Mucosa of gallbladder (tissue), 1 donor: ENCODE data around the gene IL9. TPM values are rescaled to one million over a fixed set of nuclear protein-coding genes. Genes with fewer than 3 reads are reported as not detected.
A peak's percentile ranks its signal among the peaks of the same experiment; 100 is the strongest.

Experiments used
- DNase-seq: peaks from one replicate; pipeline ENCODE4 v3.0.0-alpha.2; 2020; ENCODE audit warnings: low spot score
- total RNA-seq: library from RNA; stranded (reverse); gene quantifications from one replicate; pipeline ENCODE4 v1.2.1, GENCODE V29; 2021
- donor health status: DM: no; HTN: no; CAD: no.

Gene IL9
- total RNA-seq: not detected

DNA sequence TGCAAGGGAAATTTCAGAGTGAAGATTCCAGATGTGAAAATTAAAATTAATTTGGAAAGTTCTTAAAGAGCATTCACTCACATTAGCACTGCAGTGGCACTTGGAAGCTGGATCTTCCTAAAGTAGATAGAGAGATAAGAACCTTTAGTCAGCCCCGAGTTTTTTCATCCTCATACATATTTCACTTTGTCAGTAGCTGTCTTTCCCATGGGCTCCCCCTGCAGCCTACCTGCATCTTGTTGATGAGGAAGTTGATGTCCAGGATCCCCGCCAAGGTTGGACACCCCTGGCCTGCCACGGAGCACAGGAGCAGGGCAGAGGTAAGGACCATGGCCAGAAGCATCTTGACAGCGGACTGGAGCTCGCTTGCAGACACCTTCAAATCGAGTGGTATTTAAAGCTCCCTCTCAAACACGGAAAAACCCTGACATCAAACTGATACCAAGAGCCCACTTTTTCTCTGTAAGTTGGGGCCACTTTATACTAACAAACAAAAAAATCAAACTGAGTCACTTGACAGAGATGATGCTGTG is at the start of gene IL9:
IL9 (minus strand) TSS at position 368 of the 533 bp plus-strand sequence; CDS start at position 343, 25 bp downstream.
- DNase-seq: no peak

DNA sequence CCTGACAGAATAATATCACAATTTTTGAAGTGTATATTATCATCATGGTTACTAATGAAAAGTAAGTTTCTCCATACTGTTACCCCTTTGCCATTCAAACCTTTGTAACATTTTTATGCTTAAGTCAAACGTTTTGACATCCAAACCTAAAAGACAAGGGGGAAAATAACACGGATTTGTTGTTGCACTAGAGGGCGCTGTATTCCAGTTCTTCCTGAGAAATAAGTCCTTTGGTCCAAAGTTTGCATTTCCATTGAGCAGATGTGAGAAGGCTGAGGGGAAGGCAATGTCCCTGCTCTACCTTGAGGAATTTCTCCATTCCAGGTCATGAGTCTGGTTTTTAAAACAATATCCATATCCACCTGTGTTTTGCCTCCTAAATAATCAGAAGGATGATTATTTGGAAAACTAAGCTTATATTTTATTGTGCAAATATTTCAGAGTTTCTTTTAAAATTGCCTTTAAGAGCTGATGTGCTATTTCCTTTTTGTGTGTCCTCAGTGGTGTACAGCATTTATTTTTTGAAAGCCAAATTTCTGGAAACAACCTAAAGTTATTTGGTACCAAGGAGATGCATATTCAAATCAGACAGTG is 49.4 kb upstream of the IL9 start:
- peak; percentile 71 for DNase-seq

GRCh38 chr5:135944564-135944963 is 48.9 kb upstream of the IL9 start:
- DNase-seq: no peak

GRCh38 chr5:135942202-135942771 is 46.6 kb upstream of the IL9 start:
- no peak for DNase-seq

DNA sequence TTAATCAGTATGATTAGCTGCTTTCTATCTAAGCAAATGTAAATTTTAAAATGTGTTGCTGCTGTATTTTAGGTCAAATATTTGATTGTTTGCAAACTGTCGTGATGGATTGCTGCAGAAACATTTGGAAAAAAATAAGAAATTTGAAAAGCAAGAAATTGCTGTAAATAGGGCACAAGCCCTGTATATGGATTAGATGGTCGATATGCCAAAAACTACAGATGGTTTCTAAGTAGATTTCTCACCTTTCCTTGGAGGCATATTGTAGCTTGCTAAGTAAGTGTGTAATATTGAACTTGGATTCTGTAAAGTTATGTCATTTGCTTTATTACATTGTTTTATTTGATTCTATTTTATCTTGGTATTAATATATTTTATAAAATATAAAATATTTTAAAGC is 46.1 kb upstream of the IL9 start:
- no peak for DNase-seq

DNA sequence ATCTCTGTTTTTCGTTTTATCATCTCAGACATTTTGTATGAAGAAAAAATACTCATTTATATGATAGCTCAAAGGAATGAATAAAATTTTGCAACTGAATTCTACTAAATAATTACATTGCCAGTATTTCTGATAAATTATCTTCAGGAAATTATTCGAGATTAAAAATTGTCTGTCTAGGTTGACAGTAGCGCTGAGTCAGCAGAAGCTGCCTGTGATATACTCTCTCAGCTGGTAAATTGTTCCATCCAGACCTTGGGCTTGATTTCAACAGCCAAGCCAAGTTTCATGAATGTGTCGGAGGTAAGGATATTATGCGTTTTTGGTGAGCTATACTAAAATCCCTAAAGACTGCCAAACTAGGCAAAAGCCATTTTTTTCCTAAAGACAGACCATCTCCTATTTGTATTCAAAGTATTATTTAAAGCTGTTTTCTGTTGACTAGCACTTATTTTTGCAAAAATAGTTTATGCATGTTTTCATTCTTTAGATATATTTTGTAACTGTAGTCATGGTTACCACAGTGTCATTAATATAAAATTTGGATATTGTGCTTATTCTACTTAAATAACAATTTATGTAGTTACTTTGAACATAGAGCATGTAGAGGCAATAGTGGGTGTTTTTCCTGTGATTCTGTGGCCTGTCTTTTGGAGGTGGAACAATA is 41.7 kb upstream of the IL9 start:
- DNase-seq: no peak

GRCh38 chr5:135934939-135935338 is 39.3 kb upstream of the IL9 start:
- DNase-seq: no peak

DNA sequence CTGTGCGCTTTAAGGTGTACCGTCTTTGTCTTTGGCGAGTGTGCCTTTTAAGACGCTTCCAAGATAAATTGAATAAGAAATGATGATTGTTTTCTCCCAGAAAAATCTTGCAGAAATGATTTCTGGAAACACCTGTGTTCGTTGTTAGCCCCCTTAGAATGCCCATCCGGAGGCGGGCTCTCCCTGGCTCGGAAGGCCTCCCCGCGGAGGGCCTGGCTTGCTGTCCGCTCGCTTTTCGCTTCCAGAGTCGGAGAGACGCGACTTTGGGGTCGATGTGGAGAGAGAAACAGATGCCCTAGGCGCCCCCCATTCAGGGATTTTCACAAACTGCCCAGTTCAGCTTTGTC is 35.3 kb upstream of the IL9 start:
- DNase-seq: no peak

GRCh38 chr5:135930029-135930948 is 34.6 kb upstream of the IL9 start:
- no peak for DNase-seq

- DNase-seq: no peak
These were observed 25.7 kb upstream of the IL9 start for GRCh38 chr5:135921388-135921787.

DNA sequence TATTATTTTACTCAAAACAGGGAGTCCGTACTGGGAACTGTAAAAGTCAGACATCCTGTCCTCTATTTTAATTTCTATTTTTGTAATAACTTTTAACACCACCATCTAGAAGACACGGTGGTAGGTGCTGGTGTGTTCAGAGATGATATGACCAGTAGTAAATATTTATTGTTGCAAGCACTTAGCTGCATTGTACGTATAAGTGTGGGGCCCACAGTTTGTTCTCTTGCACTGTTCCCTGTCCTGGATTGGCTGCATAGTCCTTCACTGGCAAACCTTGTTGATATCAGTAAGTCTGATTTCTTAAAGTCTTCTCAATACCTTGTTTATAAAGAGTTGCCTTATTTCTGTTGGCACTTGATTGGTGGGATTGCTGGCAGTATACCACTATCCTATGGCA is 24.6 kb upstream of the IL9 start:
- no peak for DNase-seq

- no peak for DNase-seq
These were observed 21.1 kb upstream of the IL9 start for GRCh38 chr5:135916638-135917263.

DNA sequence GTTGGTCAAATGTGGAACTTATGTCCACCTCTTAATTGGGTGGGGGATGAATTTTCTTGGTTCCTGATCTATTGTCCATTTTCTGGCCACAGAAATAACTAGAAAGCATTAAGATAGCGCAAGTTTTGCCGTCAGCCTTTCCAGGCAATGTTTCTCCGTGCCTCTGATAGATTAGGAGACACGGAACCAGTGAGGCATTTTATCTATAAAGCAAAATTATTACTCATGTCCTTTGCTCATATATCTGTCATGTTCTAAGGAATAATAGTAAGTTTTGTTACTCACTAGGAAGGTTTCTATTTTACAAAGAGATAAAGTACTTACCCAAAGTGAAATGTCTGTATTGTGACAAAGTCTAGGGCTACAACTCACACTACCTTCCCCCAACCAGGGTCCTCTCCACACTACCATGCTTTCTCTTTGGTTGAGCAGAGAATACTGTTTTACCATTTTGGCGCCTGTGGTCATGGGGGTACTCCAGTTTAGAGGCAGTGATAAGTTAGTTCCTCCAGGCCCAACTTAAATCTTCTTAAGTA is 19.9 kb upstream of the IL9 start:
- DNase-seq: no peak

GRCh38 chr5:135913713-135914626 is 18.3 kb upstream of the IL9 start:
- DNase-seq: no peak

DNA sequence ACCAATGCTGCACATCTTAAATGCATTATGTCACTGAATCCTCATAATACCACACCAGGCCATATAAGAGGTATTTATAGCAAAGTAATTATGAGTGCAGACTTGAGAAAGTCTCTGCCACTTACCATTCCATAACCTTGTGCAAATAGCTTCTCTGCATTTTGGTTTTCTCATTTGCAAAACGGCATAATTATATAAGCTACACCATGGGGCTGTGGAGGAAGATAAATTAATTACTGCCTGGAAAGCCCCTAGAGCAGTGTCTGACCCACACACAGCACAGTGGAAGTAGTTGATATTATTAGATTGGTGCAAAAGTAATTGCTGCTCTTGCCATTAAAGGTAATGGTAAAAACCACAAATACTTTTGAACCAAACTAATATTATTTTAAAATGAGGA is 9.5 kb upstream of the IL9 start:
- DNase-seq: no peak

DNA sequence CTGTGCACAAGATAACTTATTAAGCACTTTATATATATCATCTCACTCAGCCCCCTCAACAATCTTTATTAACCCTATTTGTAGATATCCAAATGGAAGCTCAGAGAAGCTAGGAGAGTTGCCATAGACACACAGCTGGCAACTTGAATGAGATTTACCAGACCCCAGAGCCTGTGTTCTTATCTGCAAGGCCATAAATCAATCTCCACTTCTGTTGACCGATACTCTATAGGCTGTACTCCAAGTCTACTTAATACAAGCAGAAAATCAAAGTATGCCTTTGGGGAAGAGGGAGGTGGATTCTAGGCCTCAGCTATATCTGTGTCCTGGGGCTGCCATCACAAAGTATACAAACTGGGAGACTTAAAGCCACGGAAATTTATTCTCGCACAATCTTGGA is 6.0 kb upstream of the IL9 start:
- DNase-seq: no peak

DNA sequence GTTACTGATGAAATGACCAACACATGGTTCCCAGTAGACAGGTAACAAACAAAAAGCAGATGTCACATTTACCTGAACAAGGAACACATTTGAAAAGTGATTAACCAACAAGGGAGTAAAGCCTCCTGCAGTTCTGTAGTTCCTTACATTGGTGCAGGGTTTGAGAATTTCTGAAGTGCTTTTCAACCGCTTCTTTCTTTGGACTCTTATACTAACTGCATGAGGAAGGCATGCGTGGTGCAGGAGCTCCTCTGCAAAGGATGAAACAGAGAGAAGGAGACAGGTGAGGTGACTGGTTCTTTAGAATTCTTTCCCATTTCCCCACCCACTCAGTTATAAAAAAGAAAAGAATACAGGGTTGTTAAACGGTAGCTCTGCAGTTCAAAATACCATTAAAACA is 4.6 kb upstream of the IL9 start:
- no peak for DNase-seq

DNA sequence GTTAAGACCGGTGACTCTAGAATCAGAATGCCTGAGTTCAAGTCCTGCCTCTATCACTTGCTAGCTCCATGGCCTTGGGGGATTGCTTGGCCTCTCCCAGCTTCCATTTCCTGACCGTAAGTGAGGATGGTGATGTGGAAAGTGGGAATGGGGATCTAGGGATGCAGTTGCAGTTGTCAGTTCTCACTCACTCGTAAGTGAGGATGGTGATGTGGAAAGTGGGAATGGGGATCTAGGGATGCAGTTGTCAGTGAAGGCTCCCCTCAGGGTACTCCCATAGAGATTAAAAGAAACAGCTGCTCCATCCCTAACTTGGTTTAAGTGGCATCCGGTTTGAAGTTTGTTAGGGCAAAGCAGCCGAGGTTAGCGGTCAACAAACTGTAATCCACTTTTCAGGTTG is 3.0 kb upstream of the IL9 start:
- DNase-seq: no peak

DNA sequence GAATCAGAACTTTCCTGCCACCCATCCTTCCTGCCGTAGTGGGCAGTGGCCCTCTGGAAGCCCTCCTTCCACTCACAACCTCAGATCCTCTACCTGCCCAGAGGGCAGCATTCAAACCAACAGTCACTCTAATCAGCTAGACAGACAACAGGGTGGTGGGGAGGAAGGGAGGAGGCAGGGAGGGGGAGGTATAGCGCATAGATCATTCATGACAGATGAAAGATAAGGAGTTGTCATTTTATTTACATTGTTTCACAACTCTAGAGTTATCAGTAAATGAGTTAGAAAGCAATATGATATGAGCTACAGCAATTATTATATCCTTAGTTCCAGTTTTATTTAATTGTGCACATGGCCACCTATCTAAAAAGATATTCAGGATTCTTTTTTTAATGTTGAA is 852 bp downstream of the IL9 start:
- DNase-seq: no peak

GRCh38 chr5:135894276-135894675 is 1.4 kb downstream of the IL9 start:
- DNase-seq: no peak

DNA sequence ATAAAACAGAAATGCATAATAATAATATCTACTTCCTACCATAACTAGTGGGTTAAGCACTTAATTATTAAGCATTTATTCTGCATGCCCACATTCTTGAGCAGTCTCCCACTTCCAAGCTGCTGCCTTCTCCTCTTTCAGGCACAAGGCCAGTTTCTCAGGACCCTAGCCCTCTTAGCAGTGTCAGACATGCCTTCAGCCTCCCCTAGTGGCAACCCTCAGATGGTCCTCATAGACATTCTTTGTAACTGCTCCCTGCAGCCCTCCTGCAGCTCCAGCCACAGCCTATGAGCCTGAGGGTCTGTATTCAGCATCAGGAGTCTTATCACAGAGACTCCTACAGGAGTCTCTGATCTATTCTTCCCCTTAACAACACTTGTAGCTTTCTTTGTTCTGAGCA is 3.9 kb downstream of the IL9 start:
- DNase-seq: no peak
